NCI-H2227 (cell line): ENCODE data around the gene TOM1L1.
A peak's percentile ranks its signal among the peaks of the same experiment; 100 is the strongest.
"Not testable (repeated sequence)": the region's sequence is repeated elsewhere in the genome, so short reads cannot be mapped to it uniquely, and the experiment has no call there.

Experiments
- DNase-seq: peaks from one replicate; lab custom pipeline; 2025; ENCODE audit not compliant: unreplicated experiment; lab: John Stamatoyannopoulos, UW

TOM1L1 gene

GRCh38 chr17:54900457-54901229, at the start of gene TOM1L1:
Gene TOM1L1 (plus strand): TSS chr17:54900852. CDS start chr17:54900866, 14 bp downstream.
- DNase-seq, result peak; percentile 93

- no peak for DNase-seq
Observed at GRCh38 chr17:54859187-54859586, 41.5 kb upstream of the TOM1L1 start.

GRCh38 chr17:54860617-54861470, 39.8 kb upstream of the TOM1L1 start:
- DNase-seq, result no peak

- no peak for DNase-seq
Observed at GRCh38 chr17:54861471-54861983, 39.1 kb upstream of the TOM1L1 start.

GRCh38 chr17:54863176-54863575, 37.5 kb upstream of the TOM1L1 start:
- no peak for DNase-seq

- no peak for DNase-seq
Observed at GRCh38 chr17:54864070-54864469, 36.6 kb upstream of the TOM1L1 start.

GRCh38 chr17:54864636-54865356, 35.9 kb upstream of the TOM1L1 start:
- no peak for DNase-seq

GRCh38 chr17:54867634-54868033, 33.0 kb upstream of the TOM1L1 start:
- no peak for DNase-seq

- no peak for DNase-seq
Observed at GRCh38 chr17:54870671-54871175, 29.9 kb upstream of the TOM1L1 start.

- DNase-seq, result not testable (repeated sequence)
Observed at GRCh38 chr17:54875906-54876305, 24.7 kb upstream of the TOM1L1 start.

GRCh38 chr17:54876656-54877195, 23.9 kb upstream of the TOM1L1 start:
- no peak for DNase-seq

- no peak for DNase-seq
Observed at GRCh38 chr17:54881255-54881972, 19.2 kb upstream of the TOM1L1 start.

- no peak for DNase-seq
Observed at GRCh38 chr17:54882371-54882770, 18.3 kb upstream of the TOM1L1 start.

GRCh38 chr17:54882950-54883349, 17.7 kb upstream of the TOM1L1 start:
- DNase-seq, result no peak

GRCh38 chr17:54883939-54884338, 16.7 kb upstream of the TOM1L1 start:
- DNase-seq, result no peak

- no peak for DNase-seq
Observed at GRCh38 chr17:54887787-54888186, 12.9 kb upstream of the TOM1L1 start.

- no peak for DNase-seq
Observed at GRCh38 chr17:54888254-54888653, 12.4 kb upstream of the TOM1L1 start.

GRCh38 chr17:54888981-54889380, 11.7 kb upstream of the TOM1L1 start:
- no peak for DNase-seq

GRCh38 chr17:54891176-54891821, 9.4 kb upstream of the TOM1L1 start:
- peak; percentile 70 for DNase-seq

GRCh38 chr17:54892360-54892759, 8.3 kb upstream of the TOM1L1 start:
- no peak for DNase-seq
